MM.1S (cell line): Measurements from ENCODE around the gene RNF10.
"Not testable (repeated sequence)": the region's sequence is repeated elsewhere in the genome, so short reads cannot be mapped to it uniquely, and the experiment has no call there.

Experiments used
- DNase-seq: peaks from one replicate; pipeline ENCODE4 v3.0.0-alpha.2; 2015
- H2AFZ ChIP-seq: fragments of 300-600 bp; sonication (generic); 2 replicates; pipeline ENCODE4 v1.6.0; 2016; ENCODE audit warnings: antibody characterized with exemption, low read length
- H3F3A ChIP-seq: fragments of 300-600 bp; sonication (generic); 2 replicates; pipeline ENCODE4 v1.6.1; 2016; ENCODE audit warnings: mild to moderate bottlenecking, antibody characterized with exemption, low read length, moderate library complexity, mixed read lengths; ENCODE audit not compliant: insufficient read depth
- H3K27ac ChIP-seq: fragments of 300-600 bp; sonication (generic); 2 replicates; pipeline ENCODE4 v1.5.1; 2016; ENCODE audit warnings: mild to moderate bottlenecking, low read length
- H3K27me3 ChIP-seq: fragments of 300-600 bp; sonication (generic); replicated peaks from 2 replicates; pipeline ENCODE4 v1.6.0; 2016; ENCODE audit warnings: low read length; ENCODE audit not compliant: insufficient read depth
- H3K36me3 ChIP-seq: fragments of 300-600 bp; sonication (generic); replicated peaks from 2 replicates; pipeline ENCODE4 v1.6.1; 2016; ENCODE audit warnings: mild to moderate bottlenecking, low read length, mixed read lengths; ENCODE audit not compliant: insufficient read depth
- H3K4me1 ChIP-seq: fragments of 300-600 bp; sonication (generic); 2 replicates; pipeline ENCODE4 v1.6.1; 2016; ENCODE audit warnings: low read length, mixed read lengths
- H3K4me2 ChIP-seq: fragments of 300-600 bp; sonication (generic); 2 replicates; pipeline ENCODE4 v1.6.0; 2016; ENCODE audit warnings: low read depth, low read length
- H3K4me3 ChIP-seq: fragments of 300-600 bp; sonication (generic); 2 replicates; pipeline ENCODE4 v1.5.1; 2016; ENCODE audit warnings: low read length, mixed read lengths
- H3K79me2 ChIP-seq: fragments of 300-600 bp; sonication (generic); 2 replicates; pipeline ENCODE4 v1.6.1; 2016; ENCODE audit warnings: mixed run types, low read length, mixed read lengths
- H3K9ac ChIP-seq: fragments of 300-600 bp; sonication (generic); 2 replicates; pipeline ENCODE4 v1.6.1; 2016; ENCODE audit warnings: low read length, mixed read lengths
- H3K9me2 ChIP-seq: fragments of 300-600 bp; sonication (generic); replicated peaks from 2 replicates; pipeline ENCODE4 v1.6.1; 2016; ENCODE audit warnings: mild to moderate bottlenecking, low read length, mixed read lengths; ENCODE audit not compliant: insufficient read depth
- H3K9me3 ChIP-seq: fragments of 300-600 bp; sonication (generic); replicated peaks from 2 replicates; pipeline ENCODE4 v1.6.1; 2016; ENCODE audit warnings: mild to moderate bottlenecking, low read length, mixed read lengths; ENCODE audit not compliant: insufficient read depth
- H4K20me1 ChIP-seq: fragments of 300-600 bp; sonication (generic); 2 replicates; pipeline ENCODE4 v1.6.1; 2016; ENCODE audit warnings: mild to moderate bottlenecking, low read length, moderate library complexity, mixed read lengths; ENCODE audit not compliant: insufficient read depth
- EZH2 ChIP-seq: fragments of 300-600 bp; sonication (generic); optimal IDR thresholded peaks from 2 replicates; pipeline ENCODE3; 2017; ENCODE audit warnings: low read depth, mild to moderate bottlenecking, antibody characterized with exemption, low read length, mixed read lengths
- EZH2phosphoT487 ChIP-seq: fragments of 300-600 bp; sonication (generic); IDR thresholded peaks from 2 replicates; pipeline ENCODE4 v1.6.1; 2018; ENCODE audit warnings: antibody characterized with exemption, low read length
- TF ChIP-seq, protein P1 (sequence below): fragments of 300-600 bp; sonication (generic); IDR thresholded peaks from 2 replicates; pipeline ENCODE4 v1.5.1; 2016; ENCODE audit warnings: antibody characterized with exemption, low read length, mixed read lengths

Gene RNF10

DNA sequence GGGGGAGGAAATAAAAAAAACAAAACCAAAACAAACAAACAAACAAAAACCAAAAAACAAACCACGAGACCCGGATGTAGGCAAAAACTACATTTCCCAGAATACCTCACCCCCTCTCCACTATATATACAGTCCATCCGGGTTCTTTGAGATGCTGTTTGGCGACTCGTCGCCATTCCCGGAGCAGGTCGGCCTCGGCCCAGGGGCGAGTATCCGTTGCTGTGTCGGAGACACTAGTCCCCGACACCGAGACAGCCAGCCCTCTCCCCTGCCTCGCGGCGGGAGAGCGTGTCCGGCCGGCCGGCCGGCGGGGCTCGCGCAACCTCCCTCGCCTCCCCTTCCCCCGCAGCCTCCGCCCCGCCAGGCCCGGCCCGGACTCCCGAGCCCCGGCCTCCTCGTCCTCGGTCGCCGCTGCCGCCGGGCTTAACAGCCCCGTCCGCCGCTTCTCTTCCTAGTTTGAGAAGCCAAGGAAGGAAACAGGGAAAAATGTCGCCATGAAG lies at the start of gene RNF10:
RNF10 (plus strand) TSS at position 154 of the 500 bp plus-strand sequence. CDS start 456 bp downstream, outside the sequence.
- TF ChIP-seq, protein P1, sequence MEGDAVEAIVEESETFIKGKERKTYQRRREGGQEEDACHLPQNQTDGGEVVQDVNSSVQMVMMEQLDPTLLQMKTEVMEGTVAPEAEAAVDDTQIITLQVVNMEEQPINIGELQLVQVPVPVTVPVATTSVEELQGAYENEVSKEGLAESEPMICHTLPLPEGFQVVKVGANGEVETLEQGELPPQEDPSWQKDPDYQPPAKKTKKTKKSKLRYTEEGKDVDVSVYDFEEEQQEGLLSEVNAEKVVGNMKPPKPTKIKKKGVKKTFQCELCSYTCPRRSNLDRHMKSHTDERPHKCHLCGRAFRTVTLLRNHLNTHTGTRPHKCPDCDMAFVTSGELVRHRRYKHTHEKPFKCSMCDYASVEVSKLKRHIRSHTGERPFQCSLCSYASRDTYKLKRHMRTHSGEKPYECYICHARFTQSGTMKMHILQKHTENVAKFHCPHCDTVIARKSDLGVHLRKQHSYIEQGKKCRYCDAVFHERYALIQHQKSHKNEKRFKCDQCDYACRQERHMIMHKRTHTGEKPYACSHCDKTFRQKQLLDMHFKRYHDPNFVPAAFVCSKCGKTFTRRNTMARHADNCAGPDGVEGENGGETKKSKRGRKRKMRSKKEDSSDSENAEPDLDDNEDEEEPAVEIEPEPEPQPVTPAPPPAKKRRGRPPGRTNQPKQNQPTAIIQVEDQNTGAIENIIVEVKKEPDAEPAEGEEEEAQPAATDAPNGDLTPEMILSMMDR: no peak
- TF ChIP-seq EZH2 (no peak), EZH2phosphoT487 (no peak)
- H3K9me2 ChIP-seq: no peaks in the 10 kb centered on the region
- peak within 1 kb of the TSS; percentile 92; the same call in 1 of the 2 replicates for H3K27ac ChIP-seq
- no peaks in the 10 kb centered on the region for H3K27me3 ChIP-seq
- H4K20me1 ChIP-seq: no peaks in the 10 kb centered on the region
- peak within 1 kb of the TSS; percentile 85 for H3K9ac ChIP-seq
- H3K9me3 ChIP-seq: no peaks in the 10 kb centered on the region
- peak; percentile 77 for DNase-seq
- peak within 1 kb of the TSS; percentile 88 for H3K4me2 ChIP-seq
- H2AFZ ChIP-seq: 0 out of 2 replicates have a peak within 1 kb of the TSS, but pooled peaks have one; percentile 31
- peak within 1 kb of the TSS; percentile 83 for H3K4me3 ChIP-seq
- no peaks in the 10 kb centered on the region for H3K36me3 ChIP-seq
- H3K4me1 ChIP-seq: peaks cover 5% of the 10 kb centered on the region; the same call in 1 of the 2 replicates
- peaks cover 54% of the 10 kb centered on the region for H3F3A ChIP-seq
- peaks cover 50% of the 10 kb centered on the region for H3K79me2 ChIP-seq

GRCh38 chr12:120485961-120486881 lies 47.9 kb upstream of the RNF10 start:
- Histone ChIP-seq H3F3A (no peaks in the 10 kb centered on the region), H3K4me1 (no peaks in the 10 kb centered on the region), H3K27me3 (no peaks in the 10 kb centered on the region), H4K20me1 (no peaks in the 10 kb centered on the region), H3K4me3 (no peak overlapping the region), H3K9me3 (no peaks in the 10 kb centered on the region), H3K4me2 (no peak overlapping the region), H3K9me2 (no peaks in the 10 kb centered on the region), H3K79me2 (no peaks in the 10 kb centered on the region), H3K27ac (no peak overlapping the region), H3K36me3 (no peaks in the 10 kb centered on the region), H2AFZ (no peak overlapping the region), H3K9ac (no peak overlapping the region)
- TF ChIP-seq EZH2phosphoT487 (no peak), EZH2 (no peak)
- TF ChIP-seq, protein P1: no peak
- DNase-seq: no peak

DNA sequence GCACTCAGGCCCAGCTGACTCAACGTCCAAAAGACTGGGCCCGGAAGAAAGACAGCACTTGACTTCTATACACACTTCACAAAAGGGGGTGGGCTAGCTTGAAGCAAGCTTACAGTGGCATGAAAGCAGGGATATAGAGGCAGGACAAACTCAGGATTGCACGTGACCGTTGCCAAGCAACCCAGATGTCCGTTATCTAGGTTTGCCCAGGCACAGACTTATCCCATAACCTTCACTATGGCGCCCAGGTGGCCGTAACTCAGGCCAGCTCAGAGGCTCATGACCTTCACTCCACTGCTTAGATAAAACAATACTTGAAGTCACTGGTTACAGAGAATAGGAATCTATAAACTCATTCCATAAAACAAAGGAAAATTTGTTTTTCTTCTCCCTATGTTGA lies 46.6 kb upstream of the RNF10 start:
- H3F3A ChIP-seq, H3K4me1 ChIP-seq, H3K9me2 ChIP-seq, H3K9ac ChIP-seq, H3K79me2 ChIP-seq, H3K27me3 ChIP-seq, H3K36me3 ChIP-seq, DNase-seq, H3K9me3 ChIP-seq, H4K20me1 ChIP-seq, H3K27ac ChIP-seq, H3K4me2 ChIP-seq, H2AFZ ChIP-seq, H3K4me3 ChIP-seq: not testable (repeated sequence)
